Measurements from ENCODE around the gene PSMB2. TPM values are rescaled to one million over a fixed set of nuclear protein-coding genes. Genes with fewer than 3 reads are reported as not detected.

Gene PSMB2
- total RNA-seq, 1 experiment from 2014 or later = 86.0 TPM

GRCh38 chr1:35688161-35688560 is 46.8 kb upstream of the PSMB2 start:
- H3K79me1 ChIP-seq (ENCODE audit: insufficient read depth, low read depth, low read length, poor library complexity, severe bottlenecking) = no peaks in the 10 kb centered on the region
- no peak for TF ChIP-seq CTCF (conservative IDR thresholded peaks at IDR 0.05)
- H3K4me2 ChIP-seq (ENCODE audit: insufficient read depth, insufficient read length, low read length) = no peak overlapping the region
- Mint-ChIP-seq H3K9me3 (no peaks in the 10 kb centered on the region), H3K36me3 (ENCODE audit: insufficient read depth in 1 of 3, low read depth in 3 of 3) (no peaks in the 10 kb centered on the region), H3K4me1 (peaks cover 29 to 31% of the 10 kb centered on the region in 2 experiments), H3K27me3 (ENCODE audit: low read depth) (peaks cover 46% of the 10 kb centered on the region), H3K27ac (peak overlapping the region in 1 of 3 experiments; percentile 10; a peak in 1 of 7 replicates), H3K4me3 (no peak overlapping the region)
- H3K27me3 ChIP-seq (ENCODE audit: insufficient read depth, low read length) = no peaks in the 10 kb centered on the region
- no peak overlapping the region for H2BK5ac ChIP-seq (ENCODE audit: insufficient read length, low read length)
- H2AK5ac ChIP-seq (ENCODE audit: insufficient read length, low read length) = no peak overlapping the region
- H2BK120ac ChIP-seq (ENCODE audit: low read depth, low read length, poor library complexity, severe bottlenecking) = no peak overlapping the region
- no peak overlapping the region for H3K56ac ChIP-seq (ENCODE audit: insufficient read length, low read depth, low read length)
- H2BK20ac ChIP-seq (ENCODE audit: low read depth, low read length, poor library complexity, severe bottlenecking) = no peak overlapping the region
- no peak overlapping the region for H3K27ac ChIP-seq (ENCODE audit: insufficient read length, low read depth, low read length)
- H3K23me2 ChIP-seq (ENCODE audit: insufficient read length, low read depth, low read length, poor library complexity, severe bottlenecking) = no peaks in the 10 kb centered on the region
- H2BK12ac ChIP-seq (ENCODE audit: insufficient read length, low read depth, low read length) = no peak overlapping the region
- no peak overlapping the region for H3K18ac ChIP-seq (ENCODE audit: insufficient read length, low read depth, low read length)
- no peak overlapping the region for H3T11ph ChIP-seq (ENCODE audit: low read length)
- H2AFZ ChIP-seq (ENCODE audit: low read length) = no peak overlapping the region
- H3K79me2 ChIP-seq (ENCODE audit: insufficient read depth, low read length) = no peaks in the 10 kb centered on the region
- H2BK15ac ChIP-seq (ENCODE audit: low read depth, low read length) = no peak overlapping the region
- H3K9me3 ChIP-seq (ENCODE audit: control insufficient read depth, low read depth, low read length) = no peaks in the 10 kb centered on the region
- no peaks in the 10 kb centered on the region; the same call in 1 of the 2 replicates for H3K4me1 ChIP-seq (ENCODE audit: insufficient read depth, low read length)
- H3K4ac ChIP-seq (ENCODE audit: low read depth, low read length) = no peak overlapping the region
- no CpG with 5 or more reads among the region's 5 CpGs for WGBS (ENCODE audit: extremely low coverage, insufficient read length, low lambda C conversion rate)
- H4K8ac ChIP-seq (replicated peaks; ENCODE audit: insufficient read length, low read depth, low read length) = no peak overlapping the region
- H4K5ac ChIP-seq (ENCODE audit: insufficient read length, low read depth, low read length) = no peak overlapping the region
- no peaks in the 10 kb centered on the region for H4K20me1 ChIP-seq (ENCODE audit: control insufficient read depth, insufficient read depth, insufficient read length)
- H3K9ac ChIP-seq (ENCODE audit: extremely low read depth, insufficient read length, low read length) = no peak overlapping the region
- H3K14ac ChIP-seq (ENCODE audit: insufficient read depth, low read length) = no peak overlapping the region; the same call in 1 of the 2 replicates
- H4K91ac ChIP-seq (ENCODE audit: insufficient read length, low read depth, low read length) = no peak overlapping the region
- H3K23ac ChIP-seq (ENCODE audit: insufficient read length, low read depth, low read length) = no peak overlapping the region
- no peak for DNase-seq

Data from H9 (cell line).